Lung (tissue), 12 donors: ENCODE measurements around the gene ZNF329. TPM values are rescaled to one million over a fixed set of nuclear protein-coding genes. Genes with fewer than 3 reads are reported as not detected.

Experiments used
- ATAC-seq: fragments of 200-7000 bp; cut with Tn5 transposase; one replicate; pipeline ENCODE4 v1.9.1; 2020; ENCODE audit warnings: moderate number of reproducible peaks; ENCODE audit not compliant: insufficient read depth, low FRiP score
- DNase-seq, 3 donors: peaks; one replicate each; pipeline ENCODE4 v3.0.0-alpha.2; 2013 to 2017
- H3K27ac ChIP-seq, 2 donors: one replicate each; pipeline ENCODE4 v1.5.1; 2013; ENCODE audit warnings: mild to moderate bottlenecking in 2 of 2, moderate library complexity in 2 of 2, control low read depth in 1 of 2, inconsistent platforms in 1 of 2, low read depth in 1 of 2, low read length in 1 of 2
- H3K27me3 ChIP-seq, 3 donors: one replicate each; pipeline ENCODE4 v1.5.1; 2013; ENCODE audit warnings: low read length in 2 of 3; ENCODE audit not compliant: control insufficient read depth in 3 of 3, insufficient read depth in 3 of 3
- H3K36me3 ChIP-seq, 4 donors: one replicate each; pipeline ENCODE4 v1.5.1; 2013; ENCODE audit warnings: low read length in 4 of 4, mild to moderate bottlenecking in 1 of 4, moderate library complexity in 1 of 4; ENCODE audit not compliant: control insufficient read depth in 4 of 4, insufficient read depth in 4 of 4
- H3K4me1 ChIP-seq, 5 donors: one replicate each; pipeline ENCODE4 v1.5.1; 2013; ENCODE audit warnings: low read length in 5 of 5, mild to moderate bottlenecking in 2 of 5, moderate library complexity in 1 of 5; ENCODE audit not compliant: control insufficient read depth in 5 of 5, insufficient read depth in 5 of 5
- H3K4me3 ChIP-seq: one replicate; pipeline ENCODE4 v1.5.1; 2013; ENCODE audit warnings: mild to moderate bottlenecking, control low read depth, moderate library complexity
- H3K9ac ChIP-seq, 2 donors: one replicate each; pipeline ENCODE4 v1.5.1; 2013; ENCODE audit warnings: low read length in 2 of 2, control low read depth in 1 of 2; ENCODE audit not compliant: insufficient read depth in 1 of 2
- H3K9me3 ChIP-seq, 4 donors: one replicate each; pipeline ENCODE4 v1.5.1; 2013; ENCODE audit warnings: low read length in 3 of 4, mild to moderate bottlenecking in 1 of 4, moderate library complexity in 1 of 4; ENCODE audit not compliant: control insufficient read depth in 4 of 4, insufficient read depth in 3 of 4
- WGBS, 2 donors: extraction: QIAGEN DNeasy Blood & Tissue Kit; methylation state at CpG; one replicate each; pipeline ENCODE4 v1.1.7; 2013; 5-methylcytosine and 5-hydroxymethylcytosine counted together
- polyA plus RNA-seq, 2 donors: library from polyadenylated mRNA; stranded (reverse); fragments of 200-250 nt; gene quantifications; one replicate each; pipeline ENCODE4 v1.2.1, GENCODE V29; 2013
- total RNA-seq, 2 donors: library from RNA; depleted of rRNA in 1 of 2; stranded (reverse); fragments of >200 nt in 1 of 2; gene quantifications; one replicate each; pipeline ENCODE4 v1.2.1, GENCODE V29; 2014 to 2021
- TF ChIP-seq, protein P1 (sequence below): IDR thresholded peaks from 2 replicates; pipeline ENCODE4 v1.5.1; 2012; ENCODE audit warnings: mild to moderate bottlenecking; ENCODE audit errors: control extremely low read depth, extremely low read depth
- donor health status: control.
- donor health status: control.
- donor health status: Bipolar disorder and iron deficiency.
- donor health status: healthy.
- donor health status: DM: yes; HTN: yes; CAD: no.

ZNF329 gene
- total and polyA plus RNA-seq, 4 donors = 2.3 to 20.0 (median 6.5) TPM

DNA sequence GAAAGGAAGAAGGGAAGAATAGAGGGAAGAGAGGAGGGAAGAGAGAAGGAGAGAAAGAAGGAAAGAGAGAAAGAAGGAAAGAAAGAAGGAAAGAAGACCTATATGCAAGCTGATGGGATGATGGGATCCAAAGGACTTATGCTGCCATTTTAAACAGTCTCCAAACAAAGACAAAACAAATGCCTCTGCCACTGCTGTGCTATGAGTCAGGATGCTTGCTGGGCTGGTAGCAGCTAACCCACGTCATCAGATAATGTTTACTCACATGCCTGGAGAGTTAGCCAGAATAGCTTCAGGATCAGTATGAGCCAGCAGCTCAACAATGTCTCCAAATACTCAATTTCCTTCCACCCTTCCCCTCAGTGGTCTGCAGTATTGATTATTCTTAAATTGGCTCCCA is 20.3 kb upstream of the ZNF329 start:
- Histone ChIP-seq H3K27me3 (no peaks in the 10 kb centered on the region), H3K4me3 (no peak overlapping the region), H3K36me3 (no peaks in the 10 kb centered on the region), H3K9me3 (peaks cover 5 to 53% (median 41%) of the 10 kb centered on the region in 4 donors), H3K27ac (no peak overlapping the region), H3K9ac (no peak overlapping the region), H3K4me1 (no peaks in the 10 kb centered on the region)
- DNase-seq (no peak), ATAC-seq (no peak)
- 50 to 53% methylated on average over 1 of the region's 1 CpG for WGBS, 2 donors
- TF ChIP-seq, protein P1, sequence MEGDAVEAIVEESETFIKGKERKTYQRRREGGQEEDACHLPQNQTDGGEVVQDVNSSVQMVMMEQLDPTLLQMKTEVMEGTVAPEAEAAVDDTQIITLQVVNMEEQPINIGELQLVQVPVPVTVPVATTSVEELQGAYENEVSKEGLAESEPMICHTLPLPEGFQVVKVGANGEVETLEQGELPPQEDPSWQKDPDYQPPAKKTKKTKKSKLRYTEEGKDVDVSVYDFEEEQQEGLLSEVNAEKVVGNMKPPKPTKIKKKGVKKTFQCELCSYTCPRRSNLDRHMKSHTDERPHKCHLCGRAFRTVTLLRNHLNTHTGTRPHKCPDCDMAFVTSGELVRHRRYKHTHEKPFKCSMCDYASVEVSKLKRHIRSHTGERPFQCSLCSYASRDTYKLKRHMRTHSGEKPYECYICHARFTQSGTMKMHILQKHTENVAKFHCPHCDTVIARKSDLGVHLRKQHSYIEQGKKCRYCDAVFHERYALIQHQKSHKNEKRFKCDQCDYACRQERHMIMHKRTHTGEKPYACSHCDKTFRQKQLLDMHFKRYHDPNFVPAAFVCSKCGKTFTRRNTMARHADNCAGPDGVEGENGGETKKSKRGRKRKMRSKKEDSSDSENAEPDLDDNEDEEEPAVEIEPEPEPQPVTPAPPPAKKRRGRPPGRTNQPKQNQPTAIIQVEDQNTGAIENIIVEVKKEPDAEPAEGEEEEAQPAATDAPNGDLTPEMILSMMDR = no peak

DNA sequence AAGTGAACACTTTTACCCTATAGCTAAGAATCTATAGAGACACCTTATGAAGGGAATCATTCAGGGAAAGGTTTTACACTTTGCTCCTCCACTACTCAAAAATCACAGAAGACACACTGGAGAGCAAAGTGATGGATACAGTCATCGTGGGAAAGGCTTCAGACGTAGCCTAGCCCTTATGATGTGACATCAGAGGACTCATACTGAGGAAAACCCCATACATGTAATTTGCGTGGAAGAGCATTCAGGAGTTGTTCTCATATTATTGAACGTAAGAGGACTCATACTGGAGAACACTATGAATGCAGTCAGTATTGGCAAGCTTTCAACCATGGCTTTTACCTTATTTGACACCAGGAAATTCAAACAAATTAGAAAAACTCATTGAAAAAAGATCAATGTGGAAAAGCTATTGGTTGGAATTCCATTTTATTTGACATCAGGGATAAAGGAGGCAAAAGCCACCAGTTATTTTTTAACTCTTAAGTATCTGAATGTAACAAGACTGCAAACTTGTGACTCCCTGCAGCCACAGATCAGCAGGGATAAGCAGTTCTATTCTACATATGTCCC is 16.2 kb upstream of the ZNF329 start:
- TF ChIP-seq, protein P1 = no peak
- 65 to 66% methylated on average over 4 of the region's 4 CpGs for WGBS, 2 donors

GRCh38 chr19:58166268-58166667 is 15.7 kb upstream of the ZNF329 start:
- Histone ChIP-seq H3K27me3 (no peaks in the 10 kb centered on the region), H3K9ac (no peak overlapping the region), H3K4me1 (no peaks in the 10 kb centered on the region), H3K4me3 (no peak overlapping the region), H3K36me3 (no peaks in the 10 kb centered on the region), H3K9me3 (peaks cover 5 to 53% (median 44%) of the 10 kb centered on the region in 4 donors), H3K27ac (no peak overlapping the region)
- WGBS, 2 donors = 78 to 85% methylated on average over 1 of the region's 1 CpG
- TF ChIP-seq, protein P1 = no peak
- ATAC-seq = no peak
- no peak for DNase-seq

More for the DNA sequence above, 16.2 kb upstream of the ZNF329 start:
- H3K4me1 ChIP-seq = no peaks in the 10 kb centered on the region
- no peak overlapping the region for H3K27ac ChIP-seq
- no peaks in the 10 kb centered on the region for H3K27me3 ChIP-seq
- H3K9me3 ChIP-seq = peaks cover 5 to 52% (median 43%) of the 10 kb centered on the region in 4 donors
- H3K9ac ChIP-seq = no peak overlapping the region
- no peak overlapping the region for H3K4me3 ChIP-seq
- ATAC-seq (no peak), DNase-seq (no peak)
- H3K36me3 ChIP-seq = no peaks in the 10 kb centered on the region
